Measurements from ENCODE around the gene HOXD12. TPM values are rescaled to one million over a fixed set of nuclear protein-coding genes. Genes with fewer than 3 reads are reported as not detected.

The HOXD12 gene
- total RNA-seq, 1 donor from 2014 or later: not detected

GRCh38 chr2:176088937-176089842 is 10.4 kb upstream of the HOXD12 start:
- Histone ChIP-seq H3K36me3 (no peaks in the 10 kb centered on the region), H3K9me3 (no peaks in the 10 kb centered on the region), H3K27me3 (ENCODE audit: low read depth) (peaks cover 98% of the 10 kb centered on the region), H3K27ac (no peak overlapping the region), H3K4me1 (peaks cover 19% of the 10 kb centered on the region), H3K4me3 (no peak overlapping the region)
- ATAC-seq (no peak), DNase-seq (no peak)
- no peak for TF ChIP-seq CTCF (IDR thresholded peaks at IDR 0.05)
- intact Hi-C loops (cut with DNase I): no loop called here

DNA sequence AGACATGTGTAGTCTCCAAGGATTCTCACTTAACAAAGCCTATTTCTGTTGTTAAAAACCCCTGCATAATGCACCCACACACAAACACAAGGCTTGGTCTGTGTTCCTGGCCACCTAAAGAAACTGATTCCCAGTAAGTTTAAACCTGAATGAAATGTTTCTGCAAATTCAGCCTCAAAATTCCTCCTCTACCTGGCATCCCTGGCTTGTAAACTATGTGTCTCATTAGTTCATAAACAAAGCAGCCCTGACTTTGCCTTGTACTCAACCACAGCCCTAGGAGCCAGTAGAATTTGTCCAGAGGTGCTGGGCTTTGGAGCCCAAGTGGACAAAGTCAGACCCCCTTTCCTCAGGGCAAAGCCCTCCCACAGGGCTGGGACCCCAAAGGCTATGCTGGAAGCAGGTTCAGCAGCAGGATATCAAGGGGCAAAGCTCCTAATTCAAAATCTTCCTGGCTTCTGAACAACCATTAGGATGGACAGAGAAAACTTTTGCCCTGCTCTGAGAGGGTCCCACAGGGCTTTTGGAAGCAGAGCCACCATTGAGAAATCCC is 9.7 kb upstream of the HOXD12 start:
- DNase-seq (no peak), ATAC-seq (no peak)
- TF ChIP-seq CTCF (IDR thresholded peaks at IDR 0.05): no peak
- intact Hi-C loops (cut with DNase I): loop anchor here (10.0 kb wide), 1 partner anchor 395 kb away; no protein-coding TSS in a partner anchor
- no peaks in the 10 kb centered on the region for H3K9me3 ChIP-seq
- peaks cover 98% of the 10 kb centered on the region for H3K27me3 ChIP-seq (ENCODE audit: low read depth)
- no peaks in the 10 kb centered on the region for H3K36me3 ChIP-seq
- no peak overlapping the region for H3K4me3 ChIP-seq
- no peak overlapping the region for H3K27ac ChIP-seq
- H3K4me1 ChIP-seq: peaks cover 19% of the 10 kb centered on the region

DNA sequence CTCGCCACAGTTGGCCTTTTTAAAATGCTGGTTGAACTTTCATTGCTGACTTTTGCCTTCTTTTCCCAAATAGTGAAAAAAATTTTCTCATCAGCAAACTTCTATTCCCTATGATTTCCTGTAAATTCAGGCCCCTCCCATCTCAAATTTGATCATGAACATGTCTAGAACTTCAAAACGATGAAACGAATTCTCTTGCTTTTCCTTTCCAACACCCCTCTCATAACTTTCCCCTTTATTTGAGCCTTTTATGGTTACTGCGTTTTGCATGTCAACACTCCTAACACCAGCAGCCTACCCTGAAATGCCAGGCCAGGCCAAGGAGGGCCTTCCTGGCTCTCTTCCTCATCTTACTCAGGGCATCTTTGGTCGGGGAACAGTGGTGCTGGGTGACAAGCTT is 8.7 kb upstream of the HOXD12 start:
- no peak for TF ChIP-seq CTCF (IDR thresholded peaks at IDR 0.05)
- Histone ChIP-seq H3K36me3 (no peaks in the 10 kb centered on the region), H3K9me3 (no peaks in the 10 kb centered on the region), H3K27me3 (ENCODE audit: low read depth) (peaks cover 98% of the 10 kb centered on the region), H3K27ac (no peak overlapping the region), H3K4me3 (no peak overlapping the region), H3K4me1 (peaks cover 19% of the 10 kb centered on the region)
- no peak for ATAC-seq
- no peak for DNase-seq
- intact Hi-C loops (cut with DNase I): loop anchor here (10.0 kb wide), 1 partner anchor 396 kb away; no protein-coding TSS in a partner anchor

DNA sequence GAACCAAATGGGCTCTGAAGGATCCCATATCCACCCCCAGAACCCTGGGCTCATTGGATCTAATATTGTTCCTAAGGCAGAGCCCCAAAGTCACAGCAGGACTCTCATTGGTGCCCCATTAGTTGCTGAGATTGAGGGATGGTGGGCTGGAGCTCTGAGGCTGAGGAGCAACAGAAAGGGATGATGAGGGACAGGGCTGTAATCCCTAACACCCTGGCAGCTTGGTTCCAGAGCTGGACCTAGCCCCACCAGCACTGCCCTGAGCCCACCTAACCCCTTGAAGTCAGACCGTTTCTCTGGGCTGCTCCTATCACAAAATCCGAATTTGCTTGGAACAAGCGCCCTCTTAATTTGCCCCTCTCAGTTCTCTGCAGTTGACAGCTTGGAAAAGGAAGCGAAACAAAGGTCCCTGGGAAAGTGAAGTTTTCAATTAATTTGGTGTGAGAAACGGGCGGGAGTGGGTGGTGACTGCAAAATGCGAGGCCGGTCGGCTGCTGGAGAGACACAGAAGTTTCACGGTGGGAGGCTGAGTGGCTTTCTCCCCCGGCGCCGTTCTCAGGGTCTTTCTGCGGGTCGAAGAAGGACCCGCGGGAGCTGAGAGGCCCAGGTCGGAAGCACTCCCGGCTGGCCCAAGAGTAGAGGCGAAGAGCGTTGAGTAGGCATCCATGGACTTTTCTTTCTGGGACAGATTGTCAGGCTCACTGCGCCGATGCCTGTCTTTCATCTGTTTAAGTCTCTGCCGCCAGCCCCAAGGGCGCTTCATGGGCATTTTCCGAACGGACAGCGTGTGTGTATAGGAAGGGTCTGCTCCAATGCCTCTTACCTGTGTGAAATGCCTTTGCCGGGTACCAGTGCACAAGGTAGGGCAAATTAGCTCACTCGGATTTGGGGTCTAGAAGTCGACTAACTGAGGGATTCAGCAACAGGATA is 8.0 kb upstream of the HOXD12 start:
- no peak overlapping the region for H3K27ac ChIP-seq
- intact Hi-C loops (cut with DNase I): loop anchor here (10.0 kb wide), 1 partner anchor 397 kb away; no protein-coding TSS in a partner anchor
- no peak for TF ChIP-seq CTCF (IDR thresholded peaks at IDR 0.05)
- no peaks in the 10 kb centered on the region for H3K9me3 ChIP-seq
- H3K36me3 ChIP-seq: no peaks in the 10 kb centered on the region
- H3K4me3 ChIP-seq: no peak overlapping the region
- DNase-seq (no peak), ATAC-seq (no peak)
- H3K27me3 ChIP-seq (ENCODE audit: low read depth): peaks cover 98% of the 10 kb centered on the region
- peaks cover 24% of the 10 kb centered on the region for H3K4me1 ChIP-seq
